ENCODE data around the gene SMARCAL1. TPM values are rescaled to one million over a fixed set of nuclear protein-coding genes. Genes with fewer than 3 reads are reported as not detected.

Gene SMARCAL1
- total and polyA plus RNA-seq, 2 of the 4 experiments (the other 2 are of a cell fraction) = 13.6 to 21.0 TPM

- TF ChIP-seq CHD1 (IDR thresholded peaks at IDR 0.05; ENCODE audit: low read depth, low read length) (no peak), NFE2L2 (IDR thresholded peaks at IDR 0.05; ENCODE audit: low read depth, low read length) (no peak), BHLHE40 (IDR thresholded peaks at IDR 0.05; ENCODE audit: low read depth, low read length) (no peak), CEBPB (IDR thresholded peaks at IDR 0.05; ENCODE audit: low read depth, low read length) (no peak)
Observed at GRCh38 chr2:216394881-216395280, 17.4 kb upstream of the SMARCAL1 start (continued).

- H3K27ac ChIP-seq (ENCODE audit: insufficient read depth, low read length) = no peak overlapping the region
- no peak overlapping the region for H4K8ac ChIP-seq (ENCODE audit: low read depth in 2 of 2, low read length in 2 of 2)
- ATAC-seq (ENCODE audit: low read depth) (no peak), DNase-seq (no peak)
- no peak overlapping the region for H4K5ac ChIP-seq (ENCODE audit: low read depth, low read length)
- no peak overlapping the region for H3K4me3 ChIP-seq (ENCODE audit: insufficient read depth, low read depth, low read length)
- H3K4me2 ChIP-seq (ENCODE audit: low read depth, low read length) = no peak overlapping the region
- ChIA-PET POLR2A (ENCODE audit: unreplicated experiment) (no interaction called here), CTCF (no interaction called here)
- no peak overlapping the region for H3K14ac ChIP-seq (replicated peaks; ENCODE audit: low read depth, low read length)
- H4K20me1 ChIP-seq (ENCODE audit: insufficient read depth, low read length) = no peaks in the 10 kb centered on the region
- dilution Hi-C loops (cut with HindIII; ENCODE audit: low sequenced_read_pairs, unreplicated experiment) = no loop called here
- no peaks in the 10 kb centered on the region for H3K36me3 ChIP-seq (ENCODE audit: control insufficient read depth, insufficient read depth, low read length)
- no peak overlapping the region for H2AK5ac ChIP-seq (ENCODE audit: low read depth, low read length)
- no peak overlapping the region for H2BK20ac ChIP-seq (ENCODE audit: low read depth, low read length)
- no peak overlapping the region for H3K56ac ChIP-seq (ENCODE audit: extremely low read depth, insufficient read depth, low read length)
- H2AK9ac ChIP-seq (replicated peaks; ENCODE audit: low read depth, low read length, poor library complexity) = no peak overlapping the region
- H3K4ac ChIP-seq (ENCODE audit: low read depth, low read length) = no peak overlapping the region
- H3K9me1 ChIP-seq (ENCODE audit: insufficient read depth, low read length) = no peaks in the 10 kb centered on the region; the same call in 1 of the 2 replicates
- no peaks in the 10 kb centered on the region for H3K27me3 ChIP-seq (ENCODE audit: control insufficient read depth, insufficient read depth, low read length)
- TF ChIP-seq BHLHE40 (IDR thresholded peaks at IDR 0.05; ENCODE audit: low read depth, low read length) = no peak
- no peak for TF ChIP-seq RCOR1 (IDR thresholded peaks at IDR 0.05; ENCODE audit: insufficient replicate concordance, low read length)
- TF ChIP-seq ELK1 (IDR thresholded peaks at IDR 0.05; ENCODE audit: borderline replicate concordance, low read depth, low read length) = no peak
- TF ChIP-seq CEBPB (IDR thresholded peaks at IDR 0.05; ENCODE audit: low read depth, low read length) = no peak
- no peak for TF ChIP-seq USF2 (IDR thresholded peaks at IDR 0.05; ENCODE audit: low read depth, low read length)
- TF ChIP-seq RFX5 (IDR thresholded peaks at IDR 0.05; ENCODE audit: low read depth, low read length) = no peak
- no peak for TF ChIP-seq MAFK (IDR thresholded peaks at IDR 0.05; ENCODE audit: low read depth, low read length)
- no peak for TF ChIP-seq MAZ (IDR thresholded peaks at IDR 0.05; ENCODE audit: borderline replicate concordance, low read depth, low read length)
- no peak for TF ChIP-seq SMC3 (IDR thresholded peaks at IDR 0.05; ENCODE audit: low read depth, low read length)
- no peak for TF ChIP-seq CTCF (conservative IDR thresholded peaks at IDR 0.05; ENCODE audit: low read depth, low read length)
- H2BK5ac ChIP-seq (ENCODE audit: low read depth, low read length, poor library complexity, severe bottlenecking) = no peak overlapping the region
- H3K9me3 ChIP-seq (ENCODE audit: control insufficient read depth, insufficient read depth, low read length) = no peaks in the 10 kb centered on the region
- no peak overlapping the region for H2AFZ ChIP-seq (replicated peaks; ENCODE audit: low read length, poor library complexity)
- H3K23ac ChIP-seq (ENCODE audit: low read depth, low read length) = no peak overlapping the region
- no peaks in the 10 kb centered on the region for H3K79me1 ChIP-seq (ENCODE audit: low read depth in 1 of 2, low read length in 2 of 2)
- intact Hi-C loops (cut with micrococcal nuclease) = loop anchor here (5.0 kb wide), 1 partner anchor 72 kb away; no protein-coding TSS in a partner anchor
- H3K9ac ChIP-seq (ENCODE audit: low read depth, low read length) = no peak overlapping the region
- no peaks in the 10 kb centered on the region for H3K4me1 ChIP-seq (ENCODE audit: control insufficient read depth, insufficient read depth, low read length)
- no peak overlapping the region for H4K91ac ChIP-seq (ENCODE audit: insufficient read depth, low read depth, low read length)
- no TSS peak for BruUV-seq (replicated peaks)
- no peak overlapping the region for H2BK15ac ChIP-seq (ENCODE audit: low read depth, low read length)
- no peak overlapping the region for H2BK120ac ChIP-seq (ENCODE audit: low read depth, low read length)
- WGBS, 2 experiments (ENCODE audit: extremely low coverage in 2 of 2, insufficient read length in 1 of 2) = no CpG with 5 or more reads among the region's 1 CpG
- in situ Hi-C loops (cut with MboI; ENCODE audit: low sequenced_read_pairs) = loop anchor here (25.0 kb wide), 1 partner anchor 187 kb away; no protein-coding TSS in a partner anchor
- no peak overlapping the region for H3K18ac ChIP-seq (ENCODE audit: low read depth, low read length)
Observed at GRCh38 chr2:216399621-216400020, 12.7 kb upstream of the SMARCAL1 start.

Measured in IMR-90 (cell line).